Endodermal cell (in vitro differentiated cells): Measurements from ENCODE around the gene MTRFR. TPM values are rescaled to one million over a fixed set of nuclear protein-coding genes. Genes with fewer than 3 reads are reported as not detected.
"Not testable (repeated sequence)": the region's sequence is repeated elsewhere in the genome, so short reads cannot be mapped to it uniquely, and the experiment has no call there.

ENCODE experiments used
- DNase-seq: peaks from one replicate; pipeline ENCODE4 v3.0.0-alpha.2; 2017
- H3K27ac ChIP-seq: 2 replicates; pipeline ENCODE4 v1.5.1; 2013; ENCODE audit warnings: mild to moderate bottlenecking, low read depth, low read length, moderate library complexity
- H3K27me3 ChIP-seq: 2 replicates; pipeline ENCODE4 v1.6.1; 2013; ENCODE audit warnings: mild to moderate bottlenecking, low read length, moderate library complexity; ENCODE audit not compliant: insufficient read depth, control insufficient read depth, poor library complexity, severe bottlenecking
- H3K36me3 ChIP-seq: 2 replicates; pipeline ENCODE4 v1.7.0; 2013; ENCODE audit warnings: mild to moderate bottlenecking, low read length, moderate library complexity; ENCODE audit not compliant: control insufficient read depth, insufficient read depth
- H3K4me1 ChIP-seq: one replicate; pipeline ENCODE4 v1.7.0; 2013; ENCODE audit warnings: low read length; ENCODE audit not compliant: control insufficient read depth, insufficient read depth
- H3K4me3 ChIP-seq: 2 replicates; pipeline ENCODE4 v1.5.1; 2013; ENCODE audit warnings: mild to moderate bottlenecking, low read length, moderate library complexity
- H3K9ac ChIP-seq: 2 replicates; pipeline ENCODE4 v1.6.1; 2013; ENCODE audit warnings: mild to moderate bottlenecking, low read length, moderate library complexity; ENCODE audit not compliant: poor library complexity, severe bottlenecking; ENCODE audit errors: extremely low read depth
- H3K9me3 ChIP-seq: 2 replicates; pipeline ENCODE4 v1.6.1; 2013; ENCODE audit warnings: mild to moderate bottlenecking, low read length, moderate library complexity; ENCODE audit not compliant: control insufficient read depth
- H3K27ac Mint-ChIP-seq: 2 replicates; pipeline ENCODE4 v1.8.0; 2020; ENCODE audit warnings: mixed read lengths
- H3K27me3 Mint-ChIP-seq: 2 replicates; pipeline ENCODE4 v1.8.0; 2021; ENCODE audit warnings: mild to moderate bottlenecking, mixed read lengths; ENCODE audit not compliant: insufficient read depth
- H3K36me3 Mint-ChIP-seq: 2 replicates; pipeline ENCODE4 v1.8.0; 2020; ENCODE audit warnings: low read depth, mixed read lengths
- H3K4me1 Mint-ChIP-seq: 2 replicates; pipeline ENCODE4 v1.8.0; 2020; ENCODE audit warnings: mixed read lengths
- H3K4me3 Mint-ChIP-seq: 2 replicates; pipeline ENCODE4 v1.8.0; 2020; ENCODE audit warnings: mild to moderate bottlenecking, moderate library complexity, mixed read lengths
- H3K9me3 Mint-ChIP-seq: 2 replicates; pipeline ENCODE4 v1.8.0; 2020; ENCODE audit warnings: mild to moderate bottlenecking, mixed read lengths
- WGBS, 2 experiments: methylation state at CpG; one replicate each; pipeline versions ENCODE4 v1.1.5 to v1.1.7; 2013; ENCODE audit warnings: missing lambda C conversion rate in 2 of 2, mixed read lengths in 1 of 2; ENCODE audit not compliant: insufficient coverage in 1 of 2, insufficient read length in 1 of 2; 5-methylcytosine and 5-hydroxymethylcytosine counted together
- total RNA-seq, 2 donors: library from RNA; stranded (reverse); fragmentation: NEBNext Ultra II Directional in 1 of 2; extraction: Animal tissue kit (Norgen Biotek cat#: 25700) in 1 of 2; gene quantifications; 2 replicates in 1 of 2; 3 replicates in 1 of 2; pipeline ENCODE4 v1.2.1, GENCODE V29; 2021
- TF ChIP-seq, protein P1 (sequence below): fragments of 200-600 bp; sonication (generic); conservative IDR thresholded peaks from 2 replicates; pipeline ENCODE4 v1.5.0; 2021; ENCODE audit warnings: antibody characterized with exemption, mild to moderate bottlenecking

Gene MTRFR
- total RNA-seq, 2 donors from 2014 or later, result 16.2 to 19.3 TPM

DNA sequence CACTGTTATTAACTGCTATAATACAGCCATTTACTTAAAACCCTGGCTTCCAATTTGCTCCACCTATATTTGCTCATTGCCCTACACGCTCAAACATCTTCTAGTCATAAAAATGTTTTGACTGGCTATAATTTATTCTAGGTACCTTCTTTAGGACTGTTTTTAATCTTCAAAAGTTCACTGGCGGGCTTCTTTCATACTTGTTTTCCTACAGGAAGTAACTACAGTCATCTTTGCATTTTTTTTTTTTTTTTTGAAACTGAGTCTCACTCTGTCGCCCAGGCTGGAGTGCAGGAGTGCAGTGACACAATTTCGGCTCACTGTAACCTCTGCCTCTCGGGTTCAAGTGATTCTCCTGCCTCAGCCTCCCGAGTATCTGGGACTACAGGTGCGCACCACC, 32.8 kb upstream of the MTRFR start:
- H3K4me3 ChIP-seq, result no peak overlapping the region
- H3K4me1 Mint-ChIP-seq, result no peaks in the 10 kb centered on the region
- H3K4me1 ChIP-seq, result no peaks in the 10 kb centered on the region
- H3K27ac Mint-ChIP-seq, result no peak overlapping the region
- H3K27ac ChIP-seq, result no peak overlapping the region
- no peaks in the 10 kb centered on the region for H3K9me3 Mint-ChIP-seq
- no peak overlapping the region for H3K4me3 Mint-ChIP-seq
- no peak overlapping the region for H3K9ac ChIP-seq
- 90 to 94% methylated on average over 6 to 7 of the region's 7 CpGs for WGBS, 2 experiments
- no peaks in the 10 kb centered on the region for H3K27me3 Mint-ChIP-seq
- H3K36me3 ChIP-seq, result peaks cover 72% of the 10 kb centered on the region
- DNase-seq, result no peak
- no peaks in the 10 kb centered on the region for H3K9me3 ChIP-seq
- TF ChIP-seq, protein P1, sequence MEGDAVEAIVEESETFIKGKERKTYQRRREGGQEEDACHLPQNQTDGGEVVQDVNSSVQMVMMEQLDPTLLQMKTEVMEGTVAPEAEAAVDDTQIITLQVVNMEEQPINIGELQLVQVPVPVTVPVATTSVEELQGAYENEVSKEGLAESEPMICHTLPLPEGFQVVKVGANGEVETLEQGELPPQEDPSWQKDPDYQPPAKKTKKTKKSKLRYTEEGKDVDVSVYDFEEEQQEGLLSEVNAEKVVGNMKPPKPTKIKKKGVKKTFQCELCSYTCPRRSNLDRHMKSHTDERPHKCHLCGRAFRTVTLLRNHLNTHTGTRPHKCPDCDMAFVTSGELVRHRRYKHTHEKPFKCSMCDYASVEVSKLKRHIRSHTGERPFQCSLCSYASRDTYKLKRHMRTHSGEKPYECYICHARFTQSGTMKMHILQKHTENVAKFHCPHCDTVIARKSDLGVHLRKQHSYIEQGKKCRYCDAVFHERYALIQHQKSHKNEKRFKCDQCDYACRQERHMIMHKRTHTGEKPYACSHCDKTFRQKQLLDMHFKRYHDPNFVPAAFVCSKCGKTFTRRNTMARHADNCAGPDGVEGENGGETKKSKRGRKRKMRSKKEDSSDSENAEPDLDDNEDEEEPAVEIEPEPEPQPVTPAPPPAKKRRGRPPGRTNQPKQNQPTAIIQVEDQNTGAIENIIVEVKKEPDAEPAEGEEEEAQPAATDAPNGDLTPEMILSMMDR, result no peak
- H3K27me3 ChIP-seq, result no peaks in the 10 kb centered on the region
- H3K36me3 Mint-ChIP-seq, result peaks cover 65% of the 10 kb centered on the region

DNA sequence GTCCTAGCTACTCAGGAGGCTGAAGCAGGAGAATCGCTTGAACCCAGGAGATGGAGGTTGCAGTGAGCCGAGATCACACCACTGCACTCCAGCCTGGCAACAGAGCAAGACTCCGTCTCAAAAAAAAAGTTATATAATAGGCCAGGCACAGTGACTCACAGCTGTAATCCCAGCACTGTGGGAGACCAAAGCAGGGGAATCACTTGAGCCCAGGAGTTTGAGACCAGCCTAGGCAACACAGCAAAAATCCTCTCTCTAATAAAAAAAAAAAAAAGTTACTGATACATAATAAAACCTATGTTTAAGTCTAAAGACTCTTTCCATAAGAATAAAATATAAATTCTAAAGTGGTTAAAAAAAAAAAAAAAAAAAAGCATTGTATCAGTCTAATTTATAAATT, 26.4 kb upstream of the MTRFR start:
- not testable (repeated sequence) for H3K27ac ChIP-seq, H3K27me3 Mint-ChIP-seq, H3K27me3 ChIP-seq, H3K4me3 ChIP-seq, H3K4me3 Mint-ChIP-seq, H3K27ac Mint-ChIP-seq, H3K4me1 Mint-ChIP-seq, H3K9me3 ChIP-seq, DNase-seq, H3K9ac ChIP-seq, H3K4me1 ChIP-seq, H3K9me3 Mint-ChIP-seq
- WGBS, 2 experiments, result 82 to 95% methylated on average over 3 of the region's 3 CpGs
- H3K36me3 Mint-ChIP-seq, result peaks cover 59% of the 10 kb centered on the region
- H3K36me3 ChIP-seq, result peaks cover 59% of the 10 kb centered on the region

DNA sequence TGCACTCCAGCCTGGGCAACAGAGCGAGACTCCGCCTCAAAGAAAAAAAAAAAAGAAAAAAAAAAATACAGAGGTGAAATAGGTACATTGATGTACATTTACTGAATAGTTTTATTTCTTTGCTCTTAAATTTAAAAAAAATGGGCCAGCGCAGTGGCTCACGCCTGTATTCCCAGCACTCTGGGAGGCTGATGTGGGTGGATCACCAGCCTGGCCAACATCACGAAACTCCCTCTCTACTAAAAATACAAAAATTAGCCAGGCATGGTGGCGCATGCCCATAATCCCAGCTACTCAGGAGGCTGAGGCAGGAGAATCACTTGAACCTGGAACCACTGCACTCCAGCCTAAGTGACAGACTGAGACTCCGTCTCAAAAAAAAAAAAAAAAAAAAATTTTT, 25.4 kb upstream of the MTRFR start:
- WGBS, 2 experiments, result 96 to 100% methylated on average over 1 to 5 of the region's 7 CpGs
- H3K9me3 Mint-ChIP-seq, H3K4me1 Mint-ChIP-seq, H3K9ac ChIP-seq, H3K27me3 Mint-ChIP-seq, H3K4me3 ChIP-seq, H3K4me3 Mint-ChIP-seq, H3K27ac ChIP-seq, H3K4me1 ChIP-seq, H3K27ac Mint-ChIP-seq, H3K9me3 ChIP-seq, DNase-seq, H3K27me3 ChIP-seq: not testable (repeated sequence)
- peaks cover 54% of the 10 kb centered on the region for H3K36me3 ChIP-seq
- H3K36me3 Mint-ChIP-seq, result peaks cover 56% of the 10 kb centered on the region

DNA sequence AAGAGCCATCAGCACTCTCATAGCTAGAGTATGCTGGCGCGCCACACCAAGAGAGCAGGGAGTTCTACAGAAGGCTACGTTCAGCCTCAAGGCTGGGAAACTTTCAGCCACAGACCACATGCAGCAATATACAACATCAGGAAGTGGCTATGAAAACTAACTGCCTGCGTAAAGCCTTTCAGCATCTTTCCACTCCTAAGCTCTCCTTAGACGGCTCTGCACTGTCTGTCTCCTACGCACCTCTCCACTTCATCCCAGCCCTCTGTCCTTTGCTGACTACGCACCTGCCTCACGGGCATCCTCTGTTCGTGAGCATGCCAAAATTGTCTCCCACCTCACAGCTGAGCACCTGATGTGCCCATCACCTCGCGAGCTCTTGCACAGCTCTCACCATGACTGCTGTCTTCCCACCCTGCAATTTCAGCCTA, 10.0 kb upstream of the MTRFR start:
- Mint-ChIP-seq H3K27ac (no peak overlapping the region), H3K4me3 (no peak overlapping the region), H3K27me3 (no peaks in the 10 kb centered on the region), H3K9me3 (no peaks in the 10 kb centered on the region), H3K36me3 (peaks cover 58% of the 10 kb centered on the region), H3K4me1 (no peaks in the 10 kb centered on the region)
- H3K36me3 ChIP-seq, result peaks cover 56% of the 10 kb centered on the region
- H3K9ac ChIP-seq, result no peak overlapping the region
- TF ChIP-seq, protein P1, result no peak
- WGBS, 2 experiments, result 94 to 95% methylated on average over 9 to 11 of the region's 11 CpGs
- no peaks in the 10 kb centered on the region for H3K27me3 ChIP-seq
- no peaks in the 10 kb centered on the region for H3K9me3 ChIP-seq
- H3K4me3 ChIP-seq, result no peak overlapping the region
- DNase-seq, result no peak
- no peak overlapping the region for H3K27ac ChIP-seq
- H3K4me1 ChIP-seq, result no peaks in the 10 kb centered on the region
